ENCODE measurements around the gene PSMD14.

The PSMD14 gene

DNA sequence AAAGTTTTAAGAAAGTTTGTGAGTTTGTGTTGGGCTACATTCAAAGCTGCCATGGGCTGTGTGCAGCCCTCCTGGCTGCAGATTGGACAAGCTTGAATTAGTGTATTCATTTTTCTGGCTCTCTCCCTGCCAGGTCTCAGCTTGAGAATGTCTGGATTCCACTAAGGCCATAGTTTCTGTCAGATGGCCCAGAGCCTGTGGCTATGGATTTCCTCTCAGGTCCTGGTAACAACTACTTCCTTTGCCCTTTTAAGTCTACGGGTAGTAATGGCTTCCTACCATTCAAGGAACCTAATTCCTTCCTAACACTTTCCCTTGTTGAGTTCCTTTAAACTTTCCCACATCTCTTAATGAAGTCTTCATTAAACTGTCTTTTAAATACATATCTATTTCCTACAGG, 24.3 kb upstream of the PSMD14 start:
- no peaks in the 10 kb centered on the region for H3K36me3 ChIP-seq (ENCODE audit: insufficient read depth, insufficient read length, low read length)
- H3K4me3 ChIP-seq (ENCODE audit: insufficient read length, low read depth) = no peak overlapping the region
- H3K4me1 ChIP-seq (ENCODE audit: insufficient read depth, insufficient read length) = no peaks in the 10 kb centered on the region
- no peaks in the 10 kb centered on the region for H3K27me3 ChIP-seq (ENCODE audit: insufficient read depth, insufficient read length)
- TF ChIP-seq ZNF274 (IDR thresholded peaks at IDR 0.05; ENCODE audit: low read depth, low read length) (no peak), SUZ12 (IDR thresholded peaks at IDR 0.05; ENCODE audit: extremely low read depth, insufficient read depth, insufficient read length) (no peak), YY1 (IDR thresholded peaks at IDR 0.05; ENCODE audit: insufficient read depth, insufficient read length) (no peak)
- H3K9ac ChIP-seq (ENCODE audit: insufficient read length, low read depth) = no peak overlapping the region
- DNase-seq (ENCODE audit: low read depth, low spot score) = no peak
- peaks cover 9% of the 10 kb centered on the region; the same call in 1 of the 2 replicates for H3K9me3 ChIP-seq (ENCODE audit: insufficient read depth, low read length)

DNA sequence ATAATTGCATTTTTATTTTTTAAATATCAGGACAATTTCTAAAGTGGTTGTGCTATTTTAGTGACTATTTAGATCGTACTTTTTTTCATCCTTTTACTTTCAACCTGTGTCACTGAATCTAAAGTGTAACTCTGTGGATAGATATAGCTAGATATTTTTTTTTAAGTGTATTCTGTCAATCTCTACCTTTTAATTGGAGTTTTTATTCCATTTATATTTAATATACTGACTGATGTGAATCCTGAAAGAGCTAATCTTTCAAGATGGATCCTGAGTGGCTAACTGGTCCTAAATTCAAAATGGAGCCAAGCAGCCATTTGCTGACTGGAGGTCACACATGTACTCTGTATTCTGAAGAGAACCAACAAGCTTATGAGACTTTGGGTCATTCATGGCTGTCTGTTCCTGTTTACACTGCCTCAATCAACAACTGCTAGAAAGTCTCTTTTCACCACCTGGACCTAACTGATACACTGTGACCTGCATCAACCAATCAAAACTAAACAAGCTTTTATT, 4.6 kb upstream of the PSMD14 start:
- TF ChIP-seq SUZ12 (IDR thresholded peaks at IDR 0.05; ENCODE audit: extremely low read depth, insufficient read depth, insufficient read length) (no peak), ZNF274 (IDR thresholded peaks at IDR 0.05; ENCODE audit: low read depth, low read length) (no peak), YY1 (IDR thresholded peaks at IDR 0.05; ENCODE audit: insufficient read depth, insufficient read length) (no peak)
- no peaks in the 10 kb centered on the region for H3K4me1 ChIP-seq (ENCODE audit: insufficient read depth, insufficient read length)
- H3K9me3 ChIP-seq (ENCODE audit: insufficient read depth, low read length) = no peaks in the 10 kb centered on the region
- H3K27me3 ChIP-seq (ENCODE audit: insufficient read depth, insufficient read length) = no peaks in the 10 kb centered on the region
- H3K9ac ChIP-seq (ENCODE audit: insufficient read length, low read depth) = no peak overlapping the region
- no peak overlapping the region for H3K4me3 ChIP-seq (ENCODE audit: insufficient read length, low read depth)
- no peaks in the 10 kb centered on the region for H3K36me3 ChIP-seq (ENCODE audit: insufficient read depth, insufficient read length, low read length)
- DNase-seq (ENCODE audit: low read depth, low spot score) = no peak

DNA sequence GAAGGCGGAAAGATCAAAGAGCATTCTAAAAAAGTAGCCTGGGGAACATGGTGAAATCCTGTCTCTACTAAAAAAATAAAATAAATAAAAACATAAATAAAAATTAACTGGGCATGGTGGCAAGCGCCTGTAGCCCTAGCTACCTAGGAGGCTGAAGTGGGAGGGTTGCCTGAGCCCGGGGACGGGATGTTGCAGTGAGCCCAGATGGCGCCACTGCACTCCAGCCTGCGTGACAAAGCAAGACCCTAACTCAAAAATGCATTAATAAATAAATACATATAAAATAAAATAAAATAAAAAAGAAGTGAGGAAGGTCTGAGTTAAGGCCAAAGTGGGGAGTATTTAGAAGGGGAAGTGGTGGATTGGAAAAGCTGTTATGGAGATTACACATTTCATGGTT, 1.3 kb upstream of the PSMD14 start:
- DNase-seq (ENCODE audit: low read depth, low spot score) = no peak
- Histone ChIP-seq H3K9ac (ENCODE audit: insufficient read length, low read depth) (no peak overlapping the region), H3K4me3 (ENCODE audit: insufficient read length, low read depth) (peak overlapping the region; percentile 95)

DNA sequence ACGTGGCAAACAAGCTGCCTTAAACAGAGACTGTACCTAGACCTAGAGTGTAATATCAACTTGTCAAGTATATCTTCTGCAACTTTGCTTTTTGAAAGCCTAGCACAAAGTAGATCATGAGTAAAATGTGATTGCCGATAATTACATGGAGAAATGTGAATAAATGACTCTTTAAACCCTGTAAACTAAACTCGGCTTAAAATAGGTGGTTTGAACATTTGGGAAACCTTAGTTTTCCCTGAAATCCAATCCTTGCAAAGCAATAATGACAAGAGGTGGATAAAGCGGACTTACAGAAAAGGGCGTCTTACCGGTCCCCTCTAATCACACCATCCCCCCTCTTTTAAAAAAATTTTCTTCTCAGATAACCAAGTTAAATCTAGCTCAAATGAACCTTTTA, 549 bp upstream of the PSMD14 start:
- Histone ChIP-seq H3K9me3 (ENCODE audit: insufficient read depth, low read length) (no peaks in the 10 kb centered on the region), H3K4me1 (ENCODE audit: insufficient read depth, insufficient read length) (no peaks in the 10 kb centered on the region), H3K27me3 (ENCODE audit: insufficient read depth, insufficient read length) (no peaks in the 10 kb centered on the region), H3K36me3 (ENCODE audit: insufficient read depth, insufficient read length, low read length) (peaks cover 5% of the 10 kb centered on the region), H3K9ac (ENCODE audit: insufficient read length, low read depth) (peak overlapping the region; percentile 95), H3K4me3 (ENCODE audit: insufficient read length, low read depth) (peak overlapping the region; percentile 95)
- DNase-seq (ENCODE audit: low read depth, low spot score) = no peak
- TF ChIP-seq ZNF274 (IDR thresholded peaks at IDR 0.05; ENCODE audit: low read depth, low read length) (no peak), SUZ12 (IDR thresholded peaks at IDR 0.05; ENCODE audit: extremely low read depth, insufficient read depth, insufficient read length) (no peak)

More for the DNA sequence above, 1.3 kb upstream of the PSMD14 start:
- no peaks in the 10 kb centered on the region for H3K27me3 ChIP-seq (ENCODE audit: insufficient read depth, insufficient read length)
- no peak for TF ChIP-seq YY1 (IDR thresholded peaks at IDR 0.05; ENCODE audit: insufficient read depth, insufficient read length)
- TF ChIP-seq ZNF274 (IDR thresholded peaks at IDR 0.05; ENCODE audit: low read depth, low read length) = no peak
- no peak for TF ChIP-seq SUZ12 (IDR thresholded peaks at IDR 0.05; ENCODE audit: extremely low read depth, insufficient read depth, insufficient read length)
- H3K36me3 ChIP-seq (ENCODE audit: insufficient read depth, insufficient read length, low read length) = peaks cover 3% of the 10 kb centered on the region
- no peaks in the 10 kb centered on the region for H3K4me1 ChIP-seq (ENCODE audit: insufficient read depth, insufficient read length)
- no peaks in the 10 kb centered on the region for H3K9me3 ChIP-seq (ENCODE audit: insufficient read depth, low read length)

- no peak overlapping the region for H3K4me3 ChIP-seq (ENCODE audit: insufficient read length, low read depth)
- no peak overlapping the region for H3K9ac ChIP-seq (ENCODE audit: insufficient read length, low read depth)
- peaks cover 36% of the 10 kb centered on the region for H3K36me3 ChIP-seq (ENCODE audit: insufficient read depth, insufficient read length, low read length)
- no peaks in the 10 kb centered on the region for H3K27me3 ChIP-seq (ENCODE audit: insufficient read depth, insufficient read length)
- H3K9me3 ChIP-seq (ENCODE audit: insufficient read depth, low read length) = no peaks in the 10 kb centered on the region
- no peak for DNase-seq (ENCODE audit: low read depth, low spot score)
- no peaks in the 10 kb centered on the region for H3K4me1 ChIP-seq (ENCODE audit: insufficient read depth, insufficient read length)
- no peak for TF ChIP-seq SUZ12 (IDR thresholded peaks at IDR 0.05; ENCODE audit: extremely low read depth, insufficient read depth, insufficient read length)
- TF ChIP-seq ZNF274 (IDR thresholded peaks at IDR 0.05; ENCODE audit: low read depth, low read length) = no peak
- TF ChIP-seq YY1 (IDR thresholded peaks at IDR 0.05; ENCODE audit: insufficient read depth, insufficient read length) = no peak
Measured at GRCh38 chr2:161312996-161313395, 4.8 kb downstream of the PSMD14 start.

DNA sequence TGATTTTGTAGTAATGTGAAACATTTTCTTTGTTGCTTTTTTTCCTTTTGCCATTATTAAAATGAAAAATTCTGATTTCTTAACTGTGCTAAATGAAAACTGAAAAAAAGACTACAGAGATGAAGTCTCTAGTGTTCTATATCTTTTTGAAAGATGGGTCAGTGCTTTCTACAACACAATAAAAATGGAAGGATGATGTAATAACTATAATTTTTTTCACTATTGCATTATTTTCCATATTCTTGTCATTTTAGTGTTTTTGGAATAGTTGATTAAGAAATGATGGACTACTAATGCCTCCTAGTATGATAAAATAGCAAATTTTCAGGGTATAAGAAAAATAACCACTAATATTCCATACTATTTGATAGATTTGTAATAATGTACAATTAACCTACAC, 7.2 kb downstream of the PSMD14 start:
- Histone ChIP-seq H3K4me3 (ENCODE audit: insufficient read length, low read depth) (no peak overlapping the region), H3K36me3 (ENCODE audit: insufficient read depth, insufficient read length, low read length) (peaks cover 51% of the 10 kb centered on the region), H3K27me3 (ENCODE audit: insufficient read depth, insufficient read length) (no peaks in the 10 kb centered on the region), H3K4me1 (ENCODE audit: insufficient read depth, insufficient read length) (no peaks in the 10 kb centered on the region), H3K9ac (ENCODE audit: insufficient read length, low read depth) (no peak overlapping the region), H3K9me3 (ENCODE audit: insufficient read depth, low read length) (no peaks in the 10 kb centered on the region)
- no peak for DNase-seq (ENCODE audit: low read depth, low spot score)
- no peak for TF ChIP-seq YY1 (IDR thresholded peaks at IDR 0.05; ENCODE audit: insufficient read depth, insufficient read length)
- TF ChIP-seq ZNF274 (IDR thresholded peaks at IDR 0.05; ENCODE audit: low read depth, low read length) = no peak
- TF ChIP-seq SUZ12 (IDR thresholded peaks at IDR 0.05; ENCODE audit: extremely low read depth, insufficient read depth, insufficient read length) = no peak

- Histone ChIP-seq H3K4me1 (ENCODE audit: insufficient read depth, insufficient read length) (no peaks in the 10 kb centered on the region), H3K36me3 (ENCODE audit: insufficient read depth, insufficient read length, low read length) (peaks cover 59% of the 10 kb centered on the region), H3K27me3 (ENCODE audit: insufficient read depth, insufficient read length) (no peaks in the 10 kb centered on the region), H3K9ac (ENCODE audit: insufficient read length, low read depth) (no peak overlapping the region), H3K4me3 (ENCODE audit: insufficient read length, low read depth) (no peak overlapping the region), H3K9me3 (ENCODE audit: insufficient read depth, low read length) (no peaks in the 10 kb centered on the region)
- TF ChIP-seq ZNF274 (IDR thresholded peaks at IDR 0.05; ENCODE audit: low read depth, low read length) = no peak
- no peak for TF ChIP-seq SUZ12 (IDR thresholded peaks at IDR 0.05; ENCODE audit: extremely low read depth, insufficient read depth, insufficient read length)
- TF ChIP-seq YY1 (IDR thresholded peaks at IDR 0.05; ENCODE audit: insufficient read depth, insufficient read length) = no peak
- no peak for DNase-seq (ENCODE audit: low read depth, low spot score)
Measured at GRCh38 chr2:161316701-161317100, 8.5 kb downstream of the PSMD14 start.

Measured in NT2/D1 (cell line).